C4-2B (cell line): Measurements from ENCODE around the gene SLC31A1.

Source experiments
- ZFX ChIP-seq: fragments of 450-650 bp; IDR thresholded peaks from 2 replicates; pipeline ENCODE4 v1.6.1; 2017
- TF ChIP-seq, protein P1 (sequence below): fragments of 450-650 bp; conservative IDR thresholded peaks from 2 replicates; pipeline ENCODE4 v1.5.1; 2017; ENCODE audit warnings: mild to moderate bottlenecking

DNA sequence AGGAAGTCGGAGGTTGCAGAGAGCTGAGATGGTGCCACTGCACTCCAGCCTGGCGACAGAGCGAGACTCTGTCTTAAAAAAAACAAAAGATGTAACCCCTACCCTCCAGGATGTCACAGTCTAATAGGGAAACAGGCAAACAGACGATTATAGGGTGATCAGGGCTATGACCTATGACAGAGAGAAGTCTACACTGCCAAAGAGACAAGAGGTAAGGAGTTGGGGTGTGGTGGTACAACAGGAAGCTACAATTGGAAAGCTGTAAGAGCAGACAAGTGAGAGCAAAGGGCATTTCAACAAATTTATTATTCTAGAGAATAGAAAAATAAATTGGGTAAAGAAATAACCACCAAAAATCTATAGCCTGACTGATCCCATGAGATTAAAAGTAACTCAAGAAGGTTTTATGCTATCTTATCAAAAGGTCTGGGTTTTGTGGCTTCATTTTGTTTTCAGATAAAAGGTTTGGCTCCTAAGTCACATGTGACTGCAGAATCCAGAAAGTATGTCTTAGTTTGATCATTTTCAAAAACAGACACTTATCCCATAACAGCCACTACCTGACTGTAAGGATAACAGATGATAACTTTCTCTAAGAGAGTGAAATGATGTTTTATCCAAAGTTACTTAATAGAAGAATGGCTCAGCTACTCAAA is 46.7 kb downstream of the SLC31A1 start:
- TF ChIP-seq, protein P1, sequence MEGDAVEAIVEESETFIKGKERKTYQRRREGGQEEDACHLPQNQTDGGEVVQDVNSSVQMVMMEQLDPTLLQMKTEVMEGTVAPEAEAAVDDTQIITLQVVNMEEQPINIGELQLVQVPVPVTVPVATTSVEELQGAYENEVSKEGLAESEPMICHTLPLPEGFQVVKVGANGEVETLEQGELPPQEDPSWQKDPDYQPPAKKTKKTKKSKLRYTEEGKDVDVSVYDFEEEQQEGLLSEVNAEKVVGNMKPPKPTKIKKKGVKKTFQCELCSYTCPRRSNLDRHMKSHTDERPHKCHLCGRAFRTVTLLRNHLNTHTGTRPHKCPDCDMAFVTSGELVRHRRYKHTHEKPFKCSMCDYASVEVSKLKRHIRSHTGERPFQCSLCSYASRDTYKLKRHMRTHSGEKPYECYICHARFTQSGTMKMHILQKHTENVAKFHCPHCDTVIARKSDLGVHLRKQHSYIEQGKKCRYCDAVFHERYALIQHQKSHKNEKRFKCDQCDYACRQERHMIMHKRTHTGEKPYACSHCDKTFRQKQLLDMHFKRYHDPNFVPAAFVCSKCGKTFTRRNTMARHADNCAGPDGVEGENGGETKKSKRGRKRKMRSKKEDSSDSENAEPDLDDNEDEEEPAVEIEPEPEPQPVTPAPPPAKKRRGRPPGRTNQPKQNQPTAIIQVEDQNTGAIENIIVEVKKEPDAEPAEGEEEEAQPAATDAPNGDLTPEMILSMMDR: no peak
- TF ChIP-seq ZFX: no peak
